ENCODE results near the gene UNC5C.

UNC5C gene

GRCh38 chr4:95546221-95546620 lies 2.6 kb downstream of the UNC5C start:
- no peak for DNase-seq

- DNase-seq: no peak
These were observed 3.2 kb downstream of the UNC5C start for GRCh38 chr4:95545546-95545945.

GRCh38 chr4:95544113-95545103 lies 4.4 kb downstream of the UNC5C start:
- DNase-seq: no peak

- DNase-seq: no peak
These were observed 6.7 kb downstream of the UNC5C start for GRCh38 chr4:95541889-95542607.

- DNase-seq: no peak
These were observed 7.7 kb downstream of the UNC5C start for GRCh38 chr4:95541094-95541493.

- DNase-seq: no peak
These were observed 8.5 kb downstream of the UNC5C start for GRCh38 chr4:95540227-95540626.

- no peak for DNase-seq
These were observed 9.7 kb downstream of the UNC5C start for GRCh38 chr4:95539106-95539505.

GRCh38 chr4:95537863-95538488 lies 10.8 kb downstream of the UNC5C start:
- DNase-seq: no peak

GRCh38 chr4:95537191-95537590 lies 11.6 kb downstream of the UNC5C start:
- DNase-seq: no peak

GRCh38 chr4:95536650-95537049 lies 12.1 kb downstream of the UNC5C start:
- no peak for DNase-seq

- no peak for DNase-seq
These were observed 13.6 kb downstream of the UNC5C start for GRCh38 chr4:95535180-95535579.

GRCh38 chr4:95534032-95534431 lies 14.7 kb downstream of the UNC5C start:
- no peak for DNase-seq

GRCh38 chr4:95533254-95533653 lies 15.5 kb downstream of the UNC5C start:
- DNase-seq: no peak

- no peak for DNase-seq
These were observed 16.5 kb downstream of the UNC5C start for GRCh38 chr4:95532305-95532704.

- no peak for DNase-seq
These were observed 17.6 kb downstream of the UNC5C start for GRCh38 chr4:95531141-95531540.

- DNase-seq: no peak
These were observed 18.8 kb downstream of the UNC5C start for GRCh38 chr4:95529946-95530345.

- DNase-seq: no peak
These were observed 20.3 kb downstream of the UNC5C start for GRCh38 chr4:95528388-95528948.

- no peak for DNase-seq
These were observed 22.7 kb downstream of the UNC5C start for GRCh38 chr4:95526075-95526474.

- DNase-seq: no peak
These were observed 24.0 kb downstream of the UNC5C start for GRCh38 chr4:95524729-95525128.

GRCh38 chr4:95524184-95524583 lies 24.6 kb downstream of the UNC5C start:
- DNase-seq: no peak

GRCh38 chr4:95522682-95523530 lies 25.9 kb downstream of the UNC5C start:
- DNase-seq: no peak
